NOMO-1 treated with dmso at 0.1 percent for 144 hours (cell line): ENCODE results near the gene ZNF416.
A peak's percentile ranks its signal among the peaks of the same experiment; 100 is the strongest.

ENCODE experiments used
- DNase-seq: peaks from one replicate; lab custom pipeline; 2025; ENCODE audit not compliant: unreplicated experiment; lab: John Stamatoyannopoulos, UW

The ZNF416 gene

DNA sequence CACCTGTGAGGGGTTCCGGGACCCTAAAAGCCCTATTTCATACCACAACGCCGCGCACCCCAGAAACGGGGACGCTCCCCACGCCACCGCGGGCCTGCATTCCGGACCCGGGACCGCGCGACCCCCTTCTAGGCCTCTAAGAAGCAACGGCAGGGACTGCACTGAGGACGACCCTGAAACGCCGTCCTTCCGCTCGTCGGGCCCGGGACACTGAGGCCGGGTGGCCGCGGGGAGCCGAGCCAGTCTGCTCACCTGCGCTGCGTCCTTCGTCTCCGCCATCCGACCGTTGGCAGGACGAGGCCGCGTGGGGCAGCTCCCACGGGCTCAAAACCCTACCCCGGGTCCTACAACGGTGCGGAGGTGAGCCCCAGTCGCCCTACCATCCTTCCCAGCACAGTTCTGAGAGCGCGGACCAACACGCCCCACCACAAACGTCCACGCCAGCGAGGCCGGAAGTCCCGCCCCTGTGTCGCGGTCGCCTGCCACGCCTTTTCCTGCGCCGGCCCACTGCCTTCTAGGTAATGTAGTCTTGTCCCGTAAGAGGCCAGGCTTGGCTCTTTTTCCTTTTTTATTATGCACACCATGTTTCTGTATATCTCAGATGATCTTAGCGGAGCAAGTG, 19.2 kb downstream of the ZNF416 start, which contains the start of gene ZNF550:
Gene ZNF550, minus strand, starts transcription at position 460 of the 622 bp plus-strand sequence. Its CDS starts 181 bp downstream, at position 279.
- DNase-seq: peak; percentile 80

DNA sequence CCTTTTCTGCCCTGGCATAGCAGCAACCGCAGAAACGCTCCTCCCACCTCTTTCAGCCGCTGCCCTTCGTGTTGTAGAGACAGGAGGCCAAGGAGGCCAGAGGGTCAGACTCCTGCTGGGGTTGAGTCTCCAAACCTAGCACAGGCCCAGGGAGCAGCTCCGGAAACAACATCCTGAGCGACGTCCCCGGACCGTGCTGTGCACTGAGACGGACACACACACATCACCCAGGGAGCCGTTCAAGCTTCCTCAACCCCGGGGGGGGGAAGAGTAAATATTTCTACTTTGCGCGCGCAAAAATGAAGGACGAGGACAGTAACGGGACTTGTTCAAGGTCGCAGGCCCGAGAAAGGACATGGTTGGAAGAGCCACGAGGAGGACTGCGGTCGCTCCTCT, 19.7 kb downstream of the ZNF416 start:
- DNase-seq: no peak

DNA sequence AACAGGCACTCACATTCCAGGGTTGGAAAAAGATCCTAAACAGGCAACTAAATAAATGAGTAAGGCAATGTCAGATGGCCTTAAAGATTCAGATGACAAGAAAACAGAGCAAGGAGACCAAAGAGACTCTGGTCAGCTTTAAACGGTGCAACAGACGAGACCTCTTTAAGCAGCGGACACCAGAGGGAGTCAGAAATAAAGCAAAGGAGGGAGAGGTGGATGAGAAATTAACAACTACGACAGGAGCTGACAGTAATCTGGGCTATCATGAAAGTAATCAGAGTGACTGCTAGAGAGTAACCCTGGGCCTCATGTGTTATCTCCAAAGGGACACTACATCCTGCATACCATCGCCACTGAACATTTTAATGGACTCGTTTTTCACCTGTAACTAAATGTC, 20.2 kb downstream of the ZNF416 start:
- DNase-seq: no peak

DNA sequence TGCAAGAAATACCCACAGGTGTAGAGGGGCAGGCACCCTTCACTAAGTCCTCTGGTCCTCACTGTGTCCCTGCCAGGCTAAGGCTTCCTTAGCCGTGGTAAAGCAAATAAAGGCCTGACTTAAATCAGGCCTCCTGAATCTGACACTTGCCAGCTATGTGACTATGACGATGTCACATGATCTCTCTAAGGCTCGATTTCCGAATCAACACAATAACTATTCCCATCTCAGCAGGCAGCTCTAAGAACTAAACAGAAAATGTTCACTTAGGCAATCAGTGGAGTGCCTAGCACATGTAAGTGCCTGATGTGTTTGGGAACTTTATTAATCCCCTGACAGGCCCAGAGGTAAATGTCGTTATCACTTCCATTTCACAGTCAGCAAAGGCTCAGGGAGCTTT, 21.1 kb downstream of the ZNF416 start:
- no peak for DNase-seq

DNA sequence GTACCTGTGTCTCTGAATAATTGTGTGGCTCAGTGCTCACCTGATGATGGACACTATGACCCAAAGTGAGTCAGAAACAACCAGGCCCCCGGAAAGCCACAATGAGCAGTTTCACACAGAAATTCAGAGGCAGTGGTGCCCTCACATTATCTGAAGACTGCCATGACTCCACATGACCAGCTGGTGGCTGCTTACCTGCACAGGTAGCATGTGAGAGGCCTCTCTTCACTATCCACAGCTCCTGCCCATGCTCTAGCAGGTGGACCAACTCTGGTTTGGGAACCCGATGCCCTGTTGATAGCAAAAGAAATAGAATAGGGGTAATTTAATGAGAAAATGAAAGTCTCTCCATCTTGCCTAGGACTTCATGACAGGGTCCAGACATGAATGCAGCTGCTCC, 26.3 kb downstream of the ZNF416 start:
- no peak for DNase-seq

DNA sequence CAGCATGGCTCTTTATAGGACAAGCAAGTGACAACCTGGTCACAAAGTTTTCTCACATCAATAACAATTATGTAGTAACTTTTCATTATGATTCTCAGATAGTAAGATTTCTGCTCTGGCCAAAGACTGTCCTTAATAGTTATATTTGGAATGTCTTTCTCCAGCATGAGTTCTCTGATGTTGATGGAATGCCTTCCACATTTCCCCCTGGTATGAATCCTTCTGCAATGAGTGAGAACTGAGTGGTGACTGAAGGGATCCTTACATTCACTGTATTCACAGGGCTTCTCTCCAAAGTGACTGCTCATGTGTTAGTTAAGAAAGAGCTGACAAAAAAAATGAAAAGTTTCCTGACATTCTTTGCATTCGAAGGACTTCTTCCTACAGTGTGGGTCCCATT, 32.2 kb downstream of the ZNF416 start:
- DNase-seq: no peak

DNA sequence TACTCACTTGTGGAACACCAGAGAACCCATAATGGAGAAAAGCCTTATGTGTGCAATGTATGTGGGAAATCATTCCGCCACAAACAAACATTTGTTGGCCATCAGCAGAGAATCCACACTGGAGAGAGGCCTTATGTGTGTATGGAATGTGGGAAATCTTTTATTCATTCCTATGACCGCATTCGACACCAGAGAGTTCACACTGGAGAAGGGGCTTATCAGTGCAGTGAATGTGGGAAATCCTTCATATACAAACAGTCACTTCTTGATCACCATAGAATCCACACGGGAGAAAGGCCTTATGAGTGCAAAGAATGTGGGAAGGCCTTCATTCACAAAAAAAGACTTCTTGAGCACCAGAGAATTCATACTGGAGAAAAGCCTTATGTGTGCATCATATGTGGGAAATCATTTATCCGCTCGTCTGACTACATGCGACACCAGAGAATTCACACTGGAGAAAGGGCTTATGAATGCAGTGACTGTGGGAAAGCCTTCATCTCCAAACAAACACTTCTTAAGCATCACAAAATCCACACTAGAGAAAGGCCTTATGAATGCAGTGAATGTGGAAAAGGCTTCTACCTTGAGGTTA, 40.7 kb downstream of the ZNF416 start:
- no peak for DNase-seq

DNA sequence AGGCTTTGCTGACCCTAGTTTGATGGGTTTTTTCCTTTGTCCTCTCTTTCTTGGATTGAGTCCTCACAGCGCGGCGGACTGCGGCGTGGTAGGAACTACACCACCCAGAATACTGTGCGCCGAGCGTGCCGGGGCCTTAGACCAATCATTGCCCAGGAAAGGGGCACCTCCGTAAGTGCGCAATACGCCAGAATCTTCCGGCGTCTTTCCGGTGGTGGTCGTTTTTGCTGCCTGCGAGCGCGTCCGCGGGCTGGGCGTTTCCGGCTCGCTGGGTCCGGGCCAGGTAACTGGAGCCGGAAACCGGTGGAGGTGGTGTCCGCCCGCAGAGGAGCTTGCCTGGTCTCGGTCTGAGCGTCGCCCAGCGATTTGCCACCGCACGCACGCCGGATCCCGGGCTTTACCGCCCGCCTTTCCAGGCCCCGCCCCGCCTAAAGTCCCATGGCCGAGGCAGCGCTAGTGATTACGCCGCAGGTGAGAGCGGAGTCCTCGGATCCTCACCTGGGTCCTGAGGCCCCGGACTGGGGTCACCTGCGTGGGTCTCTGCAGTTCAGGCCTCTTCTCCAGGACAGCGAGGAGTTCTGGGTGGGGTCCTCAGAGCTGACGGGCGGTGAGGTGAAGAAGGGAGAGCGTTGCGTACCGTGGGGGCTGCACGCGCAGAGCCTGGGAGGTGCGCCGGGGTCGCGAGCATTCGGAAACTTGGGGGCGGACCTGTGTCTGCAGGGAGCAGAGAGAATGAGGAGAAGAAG, 51.4 kb downstream of the ZNF416 start, which contains the start of gene ZNF549:
Gene ZNF549, plus strand, starts transcription at position 221 of the 746 bp plus-strand sequence. Its CDS starts 218 bp downstream, at position 439.
- DNase-seq: peak; percentile 43
